NOMO-1 (cell line): ENCODE measurements around the gene LCN1.

Source experiments
- DNase-seq, 2 experiments: peaks; one replicate each; lab custom pipeline; 2025; ENCODE audit not compliant: unreplicated experiment in 2 of 2; lab: John Stamatoyannopoulos, UW

Gene LCN1

DNA sequence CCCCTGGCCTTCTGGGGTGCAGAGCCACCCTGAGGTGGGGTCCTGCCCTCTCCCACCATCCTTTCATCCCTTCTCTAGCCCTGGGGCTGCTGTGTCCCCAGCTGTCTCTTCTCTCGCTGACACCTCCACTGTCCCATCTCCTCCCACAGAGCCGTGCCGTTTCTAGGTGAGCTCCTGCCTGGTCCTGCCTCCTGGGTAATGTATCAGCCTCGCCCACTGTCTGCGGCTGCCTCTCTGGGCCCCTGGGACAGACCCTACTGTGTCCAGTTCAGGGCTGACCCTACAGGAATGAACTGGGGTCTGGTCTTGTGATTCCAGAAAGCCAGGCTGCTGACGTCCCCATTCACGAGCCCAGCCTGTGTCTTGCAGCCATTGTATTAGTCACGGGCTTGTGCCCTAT, 44.4 kb downstream of the LCN1 start:
- DNase-seq = no peak

DNA sequence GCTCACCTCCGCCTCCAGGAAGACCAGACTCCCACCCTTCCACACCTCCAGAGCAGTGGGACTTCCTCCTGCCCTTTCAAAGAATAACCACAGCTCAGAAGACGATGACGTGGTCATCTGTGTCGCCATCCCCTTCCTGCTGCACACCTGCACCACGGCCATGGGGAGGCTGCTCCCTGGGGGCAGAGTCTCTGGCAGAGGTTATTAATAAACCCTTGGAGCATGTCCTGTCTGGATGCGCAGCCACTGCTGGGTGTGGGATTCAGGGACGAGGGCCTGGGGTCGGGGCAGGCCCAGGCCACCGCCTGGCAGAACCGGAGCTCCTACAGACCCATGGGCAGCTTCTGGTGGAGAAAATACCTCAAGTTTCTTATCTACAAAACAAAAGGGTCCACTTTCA, 45.3 kb downstream of the LCN1 start:
- DNase-seq = no peak

DNA sequence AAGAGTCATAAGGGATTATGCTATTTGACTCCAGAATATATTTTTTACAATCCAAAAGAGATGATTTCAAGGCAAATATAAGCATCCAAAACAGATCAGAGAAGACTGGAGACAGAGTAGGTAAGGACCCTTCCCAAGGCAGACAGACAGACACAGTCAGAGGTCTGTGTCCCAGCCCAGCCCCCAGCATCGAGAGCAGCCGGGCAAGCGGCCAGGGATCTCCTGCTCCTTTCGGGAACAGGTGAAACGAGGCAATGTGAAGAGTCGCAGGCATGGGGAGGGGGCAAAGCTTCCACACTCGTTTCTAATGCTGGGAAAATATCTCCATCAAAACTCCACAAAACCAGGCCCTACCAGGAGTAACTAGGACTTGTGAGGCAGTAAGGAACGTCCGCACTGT, 46.1 kb downstream of the LCN1 start:
- DNase-seq = no peak

DNA sequence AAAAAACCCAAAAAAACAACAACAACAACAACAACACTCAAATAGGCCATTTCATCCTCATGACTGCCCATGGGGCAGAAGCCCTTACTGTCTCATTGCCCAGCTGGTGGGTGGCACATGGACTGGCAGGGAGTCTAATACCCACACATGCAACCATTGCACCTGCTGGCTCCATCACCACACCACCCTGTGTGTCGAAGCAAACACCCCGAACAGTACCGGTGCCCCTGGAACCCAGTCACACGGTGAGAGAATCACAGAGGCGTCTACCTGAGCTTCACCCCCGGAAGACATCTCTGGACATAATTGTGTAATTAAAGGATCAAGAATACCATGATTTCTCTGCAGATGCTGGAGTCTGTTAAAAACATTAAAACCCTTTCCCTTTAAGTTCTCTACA, 46.8 kb downstream of the LCN1 start:
- DNase-seq = no peak

DNA sequence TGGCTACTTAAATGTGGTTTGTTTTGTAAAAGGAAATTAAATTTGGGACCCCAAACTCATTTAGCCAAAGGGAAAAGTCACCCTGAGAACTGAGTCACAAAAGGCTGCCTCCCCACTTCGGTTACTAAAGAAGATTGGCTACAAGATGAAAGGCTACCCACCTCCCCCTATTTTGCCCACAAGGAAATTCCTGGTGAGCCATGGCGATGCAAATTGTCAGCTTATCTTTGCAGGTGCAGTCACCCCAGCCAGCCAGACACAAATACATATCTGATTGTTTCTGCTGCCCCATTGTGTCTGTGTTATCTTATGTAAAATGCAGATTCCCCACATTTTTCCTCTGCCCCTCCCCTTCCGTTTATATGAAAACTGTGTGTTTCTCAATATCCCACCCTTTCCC, 49.2 kb downstream of the LCN1 start:
- DNase-seq = no peak

DNA sequence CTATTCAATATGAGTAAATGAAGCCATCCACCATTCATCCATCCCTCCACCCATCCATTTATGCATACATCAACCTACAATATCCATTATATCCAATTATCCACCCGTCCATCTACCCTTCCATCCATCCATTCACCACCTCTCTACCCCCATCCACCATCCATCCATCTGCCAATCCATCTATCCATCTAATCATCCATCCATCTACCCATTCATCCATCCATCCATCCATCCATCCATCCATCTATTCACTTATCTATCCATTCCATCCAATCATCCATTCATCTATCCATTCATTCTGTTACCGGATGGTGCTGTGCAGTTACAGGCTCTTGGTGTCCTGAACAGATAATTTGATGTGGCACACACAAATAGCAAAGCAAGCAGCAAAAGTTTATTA, 51.0 kb downstream of the LCN1 start:
- no peak for DNase-seq

DNA sequence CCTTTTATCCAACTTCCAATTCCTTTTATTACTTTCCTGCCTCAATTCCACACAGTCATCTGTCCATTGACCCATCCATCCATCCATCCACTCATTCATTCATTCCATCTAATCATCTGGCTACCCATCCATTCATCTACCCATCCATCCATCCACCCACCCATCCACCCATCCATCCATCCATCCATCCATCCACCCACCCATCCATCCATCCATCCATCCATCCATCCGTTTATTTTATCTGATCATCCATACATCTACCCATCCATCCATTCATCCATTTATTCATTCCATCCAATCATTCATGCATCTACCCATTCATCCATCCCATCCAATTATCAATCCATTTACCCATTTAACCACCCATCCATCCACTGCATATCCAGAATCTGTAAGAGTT, 51.9 kb downstream of the LCN1 start:
- no peak for DNase-seq

DNA sequence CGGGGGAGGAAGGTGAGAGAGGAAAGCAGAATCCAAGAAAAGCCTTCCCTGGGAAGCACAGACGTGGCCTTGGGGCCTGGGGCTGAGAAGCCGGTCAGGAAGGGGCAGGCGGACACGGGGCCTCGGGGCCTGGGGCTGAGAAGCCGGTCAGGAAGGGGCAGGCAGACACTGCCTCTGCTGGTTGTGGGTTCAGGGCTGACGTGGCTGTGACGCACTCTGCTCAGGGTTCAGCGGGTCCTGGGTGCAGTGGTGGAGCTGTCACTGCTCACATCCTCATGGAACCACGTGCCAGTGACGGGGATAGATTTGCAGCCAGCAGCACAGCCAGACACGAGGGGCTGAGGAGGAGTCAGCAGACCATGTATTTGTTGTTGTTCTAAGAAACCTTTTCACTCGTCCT, 53.1 kb downstream of the LCN1 start:
- DNase-seq = no peak

DNA sequence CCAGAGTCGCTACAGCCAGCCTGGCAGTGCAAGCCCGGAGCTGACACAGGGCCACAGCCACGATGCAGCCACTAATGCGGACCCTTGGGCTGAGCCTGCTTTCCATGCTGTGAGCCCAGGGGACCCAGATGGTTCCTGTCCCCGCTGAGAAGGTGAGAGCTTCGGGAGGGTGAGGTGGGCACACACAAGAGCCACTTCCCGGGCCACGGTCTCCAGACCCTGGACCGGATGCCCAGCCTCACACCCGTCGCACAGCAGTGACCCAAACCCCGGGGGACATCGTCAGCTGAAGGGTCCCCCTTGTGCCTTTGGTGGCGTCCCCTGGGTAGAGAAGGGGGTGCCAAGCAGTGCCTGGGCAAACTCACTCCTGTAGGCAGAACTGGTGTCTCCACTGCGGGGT, 53.7 kb downstream of the LCN1 start:
- DNase-seq = no peak
